Endodermal cell (in vitro differentiated cells): ENCODE data around the gene P3H4. TPM values are rescaled to one million over a fixed set of nuclear protein-coding genes. Genes with fewer than 3 reads are reported as not detected.
"Not testable (repeated sequence)": the region's sequence is repeated elsewhere in the genome, so short reads cannot be mapped to it uniquely, and the experiment has no call there.

Source experiments
- DNase-seq: peaks from one replicate; pipeline ENCODE4 v3.0.0-alpha.2; 2017
- H3K27ac ChIP-seq: 2 replicates; pipeline ENCODE4 v1.5.1; 2013; ENCODE audit warnings: mild to moderate bottlenecking, low read depth, low read length, moderate library complexity
- H3K27me3 ChIP-seq: 2 replicates; pipeline ENCODE4 v1.6.1; 2013; ENCODE audit warnings: mild to moderate bottlenecking, low read length, moderate library complexity; ENCODE audit not compliant: insufficient read depth, control insufficient read depth, poor library complexity, severe bottlenecking
- H3K36me3 ChIP-seq: 2 replicates; pipeline ENCODE4 v1.7.0; 2013; ENCODE audit warnings: mild to moderate bottlenecking, low read length, moderate library complexity; ENCODE audit not compliant: control insufficient read depth, insufficient read depth
- H3K4me1 ChIP-seq: one replicate; pipeline ENCODE4 v1.7.0; 2013; ENCODE audit warnings: low read length; ENCODE audit not compliant: control insufficient read depth, insufficient read depth
- H3K4me3 ChIP-seq: 2 replicates; pipeline ENCODE4 v1.5.1; 2013; ENCODE audit warnings: mild to moderate bottlenecking, low read length, moderate library complexity
- H3K9ac ChIP-seq: 2 replicates; pipeline ENCODE4 v1.6.1; 2013; ENCODE audit warnings: mild to moderate bottlenecking, low read length, moderate library complexity; ENCODE audit not compliant: poor library complexity, severe bottlenecking; ENCODE audit errors: extremely low read depth
- H3K9me3 ChIP-seq: 2 replicates; pipeline ENCODE4 v1.6.1; 2013; ENCODE audit warnings: mild to moderate bottlenecking, low read length, moderate library complexity; ENCODE audit not compliant: control insufficient read depth
- H3K27ac Mint-ChIP-seq: 2 replicates; pipeline ENCODE4 v1.8.0; 2020; ENCODE audit warnings: mixed read lengths
- H3K27me3 Mint-ChIP-seq: 2 replicates; pipeline ENCODE4 v1.8.0; 2021; ENCODE audit warnings: mild to moderate bottlenecking, mixed read lengths; ENCODE audit not compliant: insufficient read depth
- H3K36me3 Mint-ChIP-seq: 2 replicates; pipeline ENCODE4 v1.8.0; 2020; ENCODE audit warnings: low read depth, mixed read lengths
- H3K4me1 Mint-ChIP-seq: 2 replicates; pipeline ENCODE4 v1.8.0; 2020; ENCODE audit warnings: mixed read lengths
- H3K4me3 Mint-ChIP-seq: 2 replicates; pipeline ENCODE4 v1.8.0; 2020; ENCODE audit warnings: mild to moderate bottlenecking, moderate library complexity, mixed read lengths
- H3K9me3 Mint-ChIP-seq: 2 replicates; pipeline ENCODE4 v1.8.0; 2020; ENCODE audit warnings: mild to moderate bottlenecking, mixed read lengths
- CTCF ChIP-seq: fragments of 200-600 bp; sonication (generic); conservative IDR thresholded peaks from 2 replicates; pipeline ENCODE4 v1.5.0; 2021; ENCODE audit warnings: antibody characterized with exemption, mild to moderate bottlenecking
- WGBS, 2 experiments: methylation state at CpG; one replicate each; pipeline versions ENCODE4 v1.1.5 to v1.1.7; 2013; ENCODE audit warnings: missing lambda C conversion rate in 2 of 2, mixed read lengths in 1 of 2; ENCODE audit not compliant: insufficient coverage in 1 of 2, insufficient read length in 1 of 2; 5-methylcytosine and 5-hydroxymethylcytosine counted together
- total RNA-seq, 2 donors: library from RNA; stranded (reverse); fragmentation: NEBNext Ultra II Directional in 1 of 2; extraction: Animal tissue kit (Norgen Biotek cat#: 25700) in 1 of 2; gene quantifications; 2 replicates in 1 of 2; 3 replicates in 1 of 2; pipeline ENCODE4 v1.2.1, GENCODE V29; 2021

The P3H4 gene
- total RNA-seq, 2 donors from 2014 or later, result 23.9 to 40.6 TPM

DNA sequence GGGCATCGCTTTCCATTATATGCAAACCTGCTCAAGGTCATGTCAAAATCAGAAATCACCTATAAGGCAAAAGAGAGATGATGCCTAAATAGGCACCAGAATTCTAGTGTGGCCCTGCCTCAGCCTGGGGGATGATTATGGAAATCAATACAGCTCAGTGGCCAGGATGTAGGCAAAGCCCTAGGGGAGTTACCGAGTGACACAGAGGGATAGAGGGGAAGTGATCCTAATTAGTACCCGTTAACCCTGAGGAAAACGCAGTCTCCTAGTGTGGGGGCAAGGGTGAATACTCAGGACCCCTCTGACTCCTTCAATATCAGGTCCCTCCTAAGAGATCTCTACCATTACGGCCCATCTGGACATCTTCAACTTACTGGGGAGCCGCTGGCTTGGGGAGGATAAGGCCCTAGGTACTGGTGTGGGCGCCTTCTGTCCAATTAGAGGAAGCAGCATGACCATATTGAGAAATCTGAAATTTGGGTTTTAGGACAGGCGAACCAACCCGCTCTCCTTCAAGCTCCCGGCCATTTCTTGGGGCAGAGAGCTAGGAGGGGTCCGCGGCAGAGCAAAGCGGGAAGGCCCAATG is 23.6 kb upstream of the P3H4 start:
- WGBS, 2 experiments, result 19 to 24% methylated on average over 6 to 13 of the region's 13 CpGs
- Histone ChIP-seq H3K9me3 (no peaks in the 10 kb centered on the region), H3K36me3 (peaks cover 23% of the 10 kb centered on the region), H3K27ac (no peak overlapping the region), H3K4me3 (peak overlapping the region; percentile 87), H3K4me1 (peaks cover 3% of the 10 kb centered on the region), H3K27me3 (no peaks in the 10 kb centered on the region), H3K9ac (peak overlapping the region; percentile 51)
- Mint-ChIP-seq H3K9me3 (no peaks in the 10 kb centered on the region), H3K4me3 (peak overlapping the region; percentile 76), H3K36me3 (peaks cover 27% of the 10 kb centered on the region), H3K27ac (no peak overlapping the region), H3K27me3 (peaks cover 13% of the 10 kb centered on the region), H3K4me1 (peaks cover 6% of the 10 kb centered on the region)
- no peak for DNase-seq
- TF ChIP-seq CTCF, result no peak

- not testable (repeated sequence) for H3K27me3 ChIP-seq, H3K4me3 ChIP-seq, H3K9me3 ChIP-seq, H3K27ac ChIP-seq, H3K4me1 ChIP-seq, H3K4me1 Mint-ChIP-seq, H3K27me3 Mint-ChIP-seq, H3K27ac Mint-ChIP-seq, H3K9ac ChIP-seq, H3K4me3 Mint-ChIP-seq, H3K9me3 Mint-ChIP-seq, DNase-seq
- peaks cover 41% of the 10 kb centered on the region for H3K36me3 ChIP-seq
- 73 to 86% methylated on average over 10 of the region's 10 CpGs for WGBS, 2 experiments
- peaks cover 62% of the 10 kb centered on the region for H3K36me3 Mint-ChIP-seq
Measured at GRCh38 chr17:41829961-41830360, 18.2 kb upstream of the P3H4 start.

GRCh38 chr17:41825175-41825845 is 13.6 kb upstream of the P3H4 start:
- Histone ChIP-seq H3K9me3 (no peaks in the 10 kb centered on the region), H3K27me3 (no peaks in the 10 kb centered on the region), H3K9ac (no peak overlapping the region), H3K4me1 (no peaks in the 10 kb centered on the region), H3K36me3 (peaks cover 26% of the 10 kb centered on the region), H3K4me3 (no peak overlapping the region), H3K27ac (no peak overlapping the region)
- no peak for TF ChIP-seq CTCF
- 96 to 97% methylated on average over 10 to 19 of the region's 19 CpGs for WGBS, 2 experiments
- no peaks in the 10 kb centered on the region for H3K27me3 Mint-ChIP-seq
- no peak for DNase-seq
- peaks cover 9% of the 10 kb centered on the region for H3K4me1 Mint-ChIP-seq
- H3K9me3 Mint-ChIP-seq, result no peaks in the 10 kb centered on the region
- H3K4me3 Mint-ChIP-seq, result no peak overlapping the region
- H3K36me3 Mint-ChIP-seq, result peaks cover 42% of the 10 kb centered on the region
- H3K27ac Mint-ChIP-seq, result no peak overlapping the region
